ENCODE data around the gene VAV3.
"Not testable (repeated sequence)": the region's sequence is repeated elsewhere in the genome, so short reads cannot be mapped to it uniquely, and the experiment has no call there.

The VAV3 gene

DNA sequence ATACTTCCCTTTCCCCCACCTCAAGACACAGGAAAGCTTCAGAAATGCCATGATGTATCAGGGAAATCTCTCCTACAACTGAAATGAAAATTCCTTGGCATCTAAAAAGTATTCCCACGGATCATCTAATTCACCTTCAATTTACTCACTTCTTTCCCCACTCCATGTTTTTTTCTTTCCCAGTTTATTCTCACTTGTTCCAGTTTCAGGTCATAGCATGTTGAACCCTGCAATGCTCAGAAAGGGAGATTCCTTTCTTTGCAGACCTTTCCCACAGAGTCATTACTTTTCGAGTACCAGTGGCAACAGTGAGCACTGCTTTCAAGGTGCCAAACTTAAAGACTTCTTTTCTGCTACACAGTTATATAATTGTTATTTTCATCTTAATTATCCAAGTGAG lies 305.0 kb downstream of the VAV3 start:
- TF ChIP-seq CTCF (conservative IDR thresholded peaks at IDR 0.05): no peak
- no peak overlapping the region for H3K27ac ChIP-seq

DNA sequence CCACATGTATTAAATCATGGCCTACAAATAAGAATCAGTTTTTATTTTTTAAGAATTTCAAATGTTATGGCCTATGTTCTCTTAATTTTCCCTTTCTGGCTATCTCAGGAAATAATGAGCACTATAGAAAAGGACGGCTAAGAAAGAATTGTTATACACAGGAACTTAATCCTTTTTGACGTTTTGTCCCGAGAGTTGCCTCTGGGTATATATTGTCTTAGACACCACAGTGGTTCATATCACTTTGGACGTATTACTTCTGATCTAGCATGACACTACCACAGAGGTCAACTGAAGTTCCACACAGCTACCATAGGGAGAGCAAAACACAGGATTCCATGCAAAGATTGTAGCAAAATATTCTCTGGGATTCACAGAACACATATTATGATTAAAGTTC lies 307.6 kb downstream of the VAV3 start:
- H3K27ac ChIP-seq: no peak overlapping the region
- no peak for TF ChIP-seq CTCF (conservative IDR thresholded peaks at IDR 0.05)

DNA sequence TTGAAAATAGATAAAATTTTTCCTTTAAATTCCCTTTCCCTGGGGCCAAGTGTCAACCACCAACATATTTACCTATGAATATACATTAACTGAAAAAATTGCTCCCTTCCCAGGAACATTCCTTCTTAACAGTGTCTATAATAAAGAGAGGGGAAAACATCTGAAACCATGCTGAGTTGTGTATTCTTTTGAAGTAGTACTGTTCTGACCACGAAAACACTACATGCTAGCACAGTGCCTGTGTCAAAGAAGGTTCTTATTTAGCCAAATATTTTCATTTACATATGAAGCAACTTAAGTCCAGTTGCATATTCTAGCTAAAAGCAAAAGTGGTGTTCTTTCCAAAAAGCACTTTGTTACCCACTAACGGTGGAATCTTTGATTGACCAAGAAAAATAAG lies 311.2 kb downstream of the VAV3 start:
- H3K27ac ChIP-seq: no peak overlapping the region
- no peak for TF ChIP-seq CTCF (conservative IDR thresholded peaks at IDR 0.05)

DNA sequence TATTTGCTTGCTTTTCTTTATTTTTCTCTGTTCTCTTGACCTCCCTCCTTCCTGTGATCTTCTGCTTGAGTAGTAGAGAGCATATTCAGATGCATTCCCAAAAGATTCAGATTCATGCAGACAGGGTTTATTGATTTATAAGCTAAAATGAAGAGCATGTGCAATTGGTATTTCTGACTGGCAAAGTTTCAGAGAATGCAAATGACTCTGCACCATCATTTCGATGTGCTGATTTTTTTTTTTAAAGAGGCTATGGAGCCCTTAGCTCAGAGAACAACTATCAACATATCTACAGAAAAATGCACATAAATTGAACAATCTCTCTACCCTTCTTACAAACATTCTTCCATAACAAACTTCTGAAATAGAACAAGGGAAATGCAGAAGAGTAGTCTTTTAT lies 312.0 kb downstream of the VAV3 start:
- TF ChIP-seq CTCF (conservative IDR thresholded peaks at IDR 0.05): no peak
- no peak overlapping the region for H3K27ac ChIP-seq

DNA sequence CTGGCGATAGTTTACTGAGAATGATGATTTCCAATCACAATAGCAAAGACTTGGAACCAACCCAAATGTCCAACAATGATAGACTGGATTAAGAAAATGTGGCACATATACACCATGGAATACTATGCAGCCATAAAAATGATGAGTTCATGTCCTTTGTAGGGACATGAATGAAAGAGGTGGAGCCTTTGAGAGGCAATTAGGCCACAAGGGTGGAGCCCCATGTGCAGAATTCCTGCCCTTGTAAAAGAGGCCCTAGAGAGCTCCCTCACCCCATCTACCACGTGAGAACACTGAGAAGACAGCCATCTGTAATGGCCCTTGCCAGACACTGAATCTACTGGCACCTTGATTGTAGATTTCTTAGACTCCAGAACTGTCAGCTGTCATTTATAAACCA lies 314.2 kb downstream of the VAV3 start:
- H3K27ac ChIP-seq: not testable (repeated sequence)

DNA sequence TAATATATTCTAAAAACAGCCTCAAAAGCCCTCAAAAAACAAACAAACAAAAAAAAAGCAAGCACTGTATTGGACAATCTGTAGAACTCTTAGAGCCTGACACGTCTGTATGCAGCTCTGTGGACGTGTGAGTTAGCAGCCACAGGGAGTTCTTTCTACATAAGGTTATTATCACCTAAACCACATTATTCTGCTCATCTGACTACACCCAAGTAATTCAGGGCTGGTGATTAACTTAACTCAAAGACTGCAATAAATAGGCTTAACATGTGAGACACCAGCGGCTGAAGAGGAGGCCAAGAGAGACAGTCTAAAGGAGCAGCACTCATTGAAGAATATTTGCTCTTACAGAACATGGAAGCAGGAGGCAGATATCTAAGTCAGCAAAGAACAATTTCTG lies 316.0 kb downstream of the VAV3 start:
- TF ChIP-seq CTCF (conservative IDR thresholded peaks at IDR 0.05): no peak
- no peak overlapping the region; the same call in 1 of the 2 replicates for H3K27ac ChIP-seq

- H3K27ac ChIP-seq: no peak overlapping the region
- no peak for TF ChIP-seq CTCF (conservative IDR thresholded peaks at IDR 0.05)
Measured at GRCh38 chr1:107648071-107648470, 316.9 kb downstream of the VAV3 start.

GRCh38 chr1:107647012-107647411 lies 318.0 kb downstream of the VAV3 start:
- H3K27ac ChIP-seq: no peak overlapping the region
- TF ChIP-seq CTCF (conservative IDR thresholded peaks at IDR 0.05): no peak
